IMR-90 (cell line): ENCODE results near the gene RGMA. TPM values are rescaled to one million over a fixed set of nuclear protein-coding genes. Genes with fewer than 3 reads are reported as not detected.

ENCODE experiments used
- ATAC-seq: fragments of 200-7000 bp; cut with Tn5 transposase; 2 replicates; pipeline ENCODE4 v1.9.1; 2020; ENCODE audit warnings: low read depth, mild to moderate bottlenecking, moderate library complexity
- BruUV-seq: library from RNA; stranded (reverse); fragments of 400-500 nt; replicated peaks from 2 replicates; lab custom pipeline; 2021; lab: Mats Ljungman, UMichigan
- CTCF ChIA-PET: fragments of 300-600 bp; formaldehyde crosslinking; extraction: SDS; loops from one replicate; lab custom pipeline; 2021; ENCODE audit warnings: antibody characterized with exemption; lab: Yijun Ruan, JAX
- POLR2A ChIA-PET: fragments of 300-600 bp; sonication (Branson Sonifier 250); formaldehyde crosslinking; loops from one replicate; lab custom pipeline; 2022; ENCODE audit warnings: antibody characterized with exemption; ENCODE audit not compliant: unreplicated experiment; lab: Charles Lee
- DNase-seq: peaks from one replicate; pipeline ENCODE4 v3.0.0; 2013
- H2AFZ ChIP-seq: replicated peaks from 2 replicates; pipeline ENCODE3; 2013; ENCODE audit warnings: low read length, mild to moderate bottlenecking; ENCODE audit not compliant: poor library complexity
- H2AK5ac ChIP-seq: 2 replicates; pipeline ENCODE4 v1.6.1; 2013; ENCODE audit warnings: low read depth, low read length, inconsistent platforms
- H2AK9ac ChIP-seq: replicated peaks from 2 replicates; pipeline ENCODE3; 2013; ENCODE audit warnings: mild to moderate bottlenecking, low read depth, low read length, moderate library complexity; ENCODE audit not compliant: poor library complexity
- H2BK120ac ChIP-seq: 2 replicates; pipeline ENCODE4 v1.6.1; 2013; ENCODE audit warnings: low read depth, low read length, inconsistent platforms
- H2BK15ac ChIP-seq: 3 replicates; pipeline ENCODE4 v1.6.1; 2013; ENCODE audit warnings: low read depth, low read length, inconsistent platforms
- H2BK20ac ChIP-seq: 2 replicates; pipeline ENCODE4 v1.6.1; 2013; ENCODE audit warnings: low read depth, mild to moderate bottlenecking, inconsistent platforms, low read length, moderate library complexity
- H2BK5ac ChIP-seq: 2 replicates; pipeline ENCODE4 v1.6.1; 2013; ENCODE audit warnings: mild to moderate bottlenecking, low read depth, low read length, inconsistent platforms; ENCODE audit not compliant: poor library complexity, severe bottlenecking
- H3K14ac ChIP-seq: replicated peaks from 2 replicates; pipeline ENCODE4 v1.6.1; 2013; ENCODE audit warnings: low read depth, low read length, inconsistent platforms
- H3K18ac ChIP-seq: 2 replicates; pipeline ENCODE4 v1.6.1; 2013; ENCODE audit warnings: low read depth, low read length, control low read depth
- H3K23ac ChIP-seq: 2 replicates; pipeline ENCODE4 v1.6.1; 2013; ENCODE audit warnings: low read depth, low read length, inconsistent platforms
- H3K27ac ChIP-seq: 2 replicates; pipeline ENCODE4 v1.5.1; 2013; ENCODE audit warnings: mild to moderate bottlenecking, control low read depth, low read length; ENCODE audit not compliant: insufficient read depth
- H3K27me3 ChIP-seq: 2 replicates; pipeline ENCODE4 v1.6.1; 2013; ENCODE audit warnings: low read length; ENCODE audit not compliant: control insufficient read depth, insufficient read depth
- H3K36me3 ChIP-seq: 2 replicates; pipeline ENCODE4 v1.6.1; 2013; ENCODE audit warnings: low read length, mixed read lengths; ENCODE audit not compliant: control insufficient read depth, insufficient read depth
- H3K4ac ChIP-seq: 2 replicates; pipeline ENCODE4 v1.6.1; 2013; ENCODE audit warnings: low read depth, low read length, inconsistent platforms
- H3K4me1 ChIP-seq: 2 replicates; pipeline ENCODE4 v1.6.1; 2013; ENCODE audit warnings: low read length, mixed read lengths; ENCODE audit not compliant: control insufficient read depth, insufficient read depth
- H3K4me2 ChIP-seq: 2 replicates; pipeline ENCODE4 v1.6.1; 2013; ENCODE audit warnings: low read depth, mild to moderate bottlenecking, control low read depth, low read length, moderate library complexity
- H3K4me3 ChIP-seq: 2 replicates; pipeline ENCODE4 v1.5.1; 2013; ENCODE audit warnings: low read depth, mild to moderate bottlenecking, control low read depth, low read length, moderate library complexity; ENCODE audit not compliant: insufficient read depth
- H3K56ac ChIP-seq: 2 replicates; pipeline ENCODE4 v1.6.1; 2013; ENCODE audit warnings: low read length, inconsistent platforms; ENCODE audit not compliant: insufficient read depth; ENCODE audit errors: extremely low read depth
- H3K79me1 ChIP-seq, 2 experiments: 2 replicates each; pipeline ENCODE4 v1.6.1; 2013; ENCODE audit warnings: low read length in 2 of 2, inconsistent platforms in 1 of 2, low read depth in 1 of 2
- H3K9ac ChIP-seq: 2 replicates; pipeline ENCODE4 v1.6.1; 2013; ENCODE audit warnings: low read depth, low read length, control low read depth
- H3K9me1 ChIP-seq: 2 replicates; pipeline ENCODE4 v1.6.1; 2013; ENCODE audit warnings: low read length, inconsistent platforms; ENCODE audit not compliant: insufficient read depth
- H3K9me3 ChIP-seq: 2 replicates; pipeline ENCODE4 v1.6.1; 2013; ENCODE audit warnings: low read length; ENCODE audit not compliant: control insufficient read depth, insufficient read depth
- H4K20me1 ChIP-seq: 2 replicates; pipeline ENCODE4 v1.6.1; 2013; ENCODE audit warnings: low read length, inconsistent platforms; ENCODE audit not compliant: insufficient read depth
- H4K5ac ChIP-seq: 2 replicates; pipeline ENCODE4 v1.6.1; 2013; ENCODE audit warnings: mild to moderate bottlenecking, low read depth, low read length, control low read depth
- H4K8ac ChIP-seq, 2 experiments: 2 replicates each; pipeline ENCODE4 v1.6.1; 2013; ENCODE audit warnings: low read depth in 2 of 2, low read length in 2 of 2, control low read depth in 1 of 2, inconsistent platforms in 1 of 2
- H4K91ac ChIP-seq: 2 replicates; pipeline ENCODE4 v1.6.1; 2013; ENCODE audit warnings: low read depth, low read length, inconsistent platforms; ENCODE audit not compliant: insufficient read depth
- CEBPB ChIP-seq: IDR thresholded peaks from 2 replicates; pipeline ENCODE4 v1.6.1; 2012; ENCODE audit warnings: low read depth, low read length, improper control_type of control experiment
- CHD1 ChIP-seq: IDR thresholded peaks from 2 replicates; pipeline ENCODE4 v1.6.1; 2012; ENCODE audit warnings: low read depth, low read length, improper control_type of control experiment
- ELK1 ChIP-seq: fragments of 150-350 bp; IDR thresholded peaks from 2 replicates; pipeline ENCODE4 v1.6.1; 2016; ENCODE audit warnings: low read depth, mild to moderate bottlenecking, low read length, moderate library complexity, borderline replicate concordance
- FOS ChIP-seq: fragments of 150-350 bp; IDR thresholded peaks from 2 replicates; pipeline ENCODE4 v1.6.1; 2016; ENCODE audit warnings: low read depth, low read length
- MAFK ChIP-seq: IDR thresholded peaks from 2 replicates; pipeline ENCODE4 v1.6.1; 2012; ENCODE audit warnings: low read depth, low read length, improper control_type of control experiment
- MAZ ChIP-seq: IDR thresholded peaks from 2 replicates; pipeline ENCODE4 v1.6.1; 2012; ENCODE audit warnings: low read depth, mild to moderate bottlenecking, low read length, improper control_type of control experiment, moderate library complexity, borderline replicate concordance
- MXI1 ChIP-seq: IDR thresholded peaks from 2 replicates; pipeline ENCODE4 v1.6.1; 2012; ENCODE audit warnings: low read depth, mild to moderate bottlenecking, low read length, moderate library complexity, borderline replicate concordance
- NFE2L2 ChIP-seq: fragments of 150-350 bp; IDR thresholded peaks from 2 replicates; pipeline ENCODE4 v1.6.1; 2016; ENCODE audit warnings: low read depth, mild to moderate bottlenecking, low read length
- RAD21 ChIP-seq: IDR thresholded peaks from 2 replicates; pipeline ENCODE4 v1.6.1; 2012; ENCODE audit warnings: low read length, improper control_type of control experiment
- RCOR1 ChIP-seq: IDR thresholded peaks from 2 replicates; pipeline ENCODE4 v1.6.1; 2012; ENCODE audit warnings: mild to moderate bottlenecking, low read length, improper control_type of control experiment; ENCODE audit not compliant: insufficient replicate concordance
- RFX5 ChIP-seq: IDR thresholded peaks from 2 replicates; pipeline ENCODE4 v1.8.0; 2012; ENCODE audit warnings: low read depth, mild to moderate bottlenecking, low read length, moderate library complexity
- SMC3 ChIP-seq: fragments of 150-350 bp; IDR thresholded peaks from 2 replicates; pipeline ENCODE4 v1.6.1; 2016; ENCODE audit warnings: low read depth, mild to moderate bottlenecking, antibody characterized with exemption, low read length, moderate library complexity
- USF2 ChIP-seq: fragments of 150-350 bp; IDR thresholded peaks from 2 replicates; pipeline ENCODE4 v1.6.1; 2017; ENCODE audit warnings: mild to moderate bottlenecking, antibody characterized with exemption, low read length, low read depth
- WGBS, 2 experiments: methylation state at CpG; one replicate each; pipeline versions ENCODE4 v1.1.5 to v1.1.7; 2013; ENCODE audit warnings: missing lambda C conversion rate in 2 of 2; ENCODE audit not compliant: insufficient read length in 1 of 2; ENCODE audit errors: extremely low coverage in 2 of 2; 5-methylcytosine and 5-hydroxymethylcytosine counted together
- dilution Hi-C: fragments of 300-500 bp; cut with HindIII; formaldehyde crosslinking; loops from one replicate; pipeline ENCODE4 v1.14.3; 2018; ENCODE audit warnings: low sequenced_read_pairs; ENCODE audit not compliant: unreplicated experiment
- in situ Hi-C: fragments of 300-500 bp; cut with MboI; formaldehyde crosslinking; loops from 3 replicates; pipeline ENCODE4 v1.14.3; 2019; ENCODE audit warnings: low sequenced_read_pairs, inconsistent platforms, mixed read lengths
- intact Hi-C: fragments of 100-400 bp; cut with micrococcal nuclease; formaldehyde crosslinking; loops from 2 replicates; pipeline ENCODE4 v1.10.0; 2022
- polyA plus RNA-seq, 3 experiments: library from polyadenylated mRNA; depleted of rRNA; stranded (reverse); fragments of >200 nt; gene quantifications; 2 replicates each; pipeline ENCODE4 v1.2.3, GENCODE V29; 2012; ENCODE audit warnings: low replicate concordance in 1 of 3
- total RNA-seq: library from RNA; depleted of rRNA; stranded (reverse); fragments of >200 nt; gene quantifications from 2 replicates; pipeline ENCODE4 v1.2.3, GENCODE V29; 2012

The RGMA gene
- total and polyA plus RNA-seq, 2 of the 4 experiments (the other 2 are of a cell fraction) = 0.18 to 0.26 TPM

- DNase-seq (no peak), ATAC-seq (no peak)
- no peak overlapping the region for H2AK9ac ChIP-seq
- no peak overlapping the region for H3K56ac ChIP-seq
- H3K4me2 ChIP-seq = no peak overlapping the region
- H3K4me3 ChIP-seq = no peak overlapping the region
- no peak overlapping the region for H3K18ac ChIP-seq
- ChIA-PET POLR2A (no interaction called here), CTCF (interaction anchor here (1.5 kb wide), 1 partner anchor 228 kb away, joined by 4 read pairs; no protein-coding TSS in a partner anchor)
- H2BK5ac ChIP-seq = no peak overlapping the region
- no peak overlapping the region for H2AK5ac ChIP-seq
- TF ChIP-seq MAFK = no peak
- TF ChIP-seq MXI1 = no peak
- no peak for TF ChIP-seq MAZ
- TF ChIP-seq NFE2L2 = no peak
- no peak for TF ChIP-seq RFX5
- TF ChIP-seq RCOR1 = no peak
- no peak for TF ChIP-seq SMC3
- no peak for TF ChIP-seq CHD1
- no peak for TF ChIP-seq RAD21
- TF ChIP-seq FOS = no peak
- no peak for TF ChIP-seq CEBPB
- no peak for TF ChIP-seq ELK1
- TF ChIP-seq USF2 = no peak
- H3K4ac ChIP-seq = no peak overlapping the region
- dilution Hi-C loops (no loop called here), in situ Hi-C loops (loop anchor here (10.0 kb wide), 1 partner anchor 231 kb away; no protein-coding TSS in a partner anchor), intact Hi-C loops (no loop called here)
- H4K5ac ChIP-seq = no peak overlapping the region
- no TSS peak for BruUV-seq
- H3K36me3 ChIP-seq = peaks cover 49% of the 10 kb centered on the region
- H4K20me1 ChIP-seq = peaks cover 53% of the 10 kb centered on the region
- no peak overlapping the region for H3K27ac ChIP-seq
- no peak overlapping the region for H2AFZ ChIP-seq
- H3K23ac ChIP-seq = no peak overlapping the region
- no peak overlapping the region for H2BK20ac ChIP-seq
- H3K27me3 ChIP-seq = no peaks in the 10 kb centered on the region
- no CpG with 5 or more reads among the region's 1 CpG for WGBS, 2 experiments
- no peaks in the 10 kb centered on the region for H3K9me3 ChIP-seq
- H4K8ac ChIP-seq = no peak overlapping the region
- peaks cover 34 to 54% of the 10 kb centered on the region in 2 experiments for H3K79me1 ChIP-seq
- H3K9me1 ChIP-seq = peaks cover 14% of the 10 kb centered on the region; the same call in 1 of the 2 replicates
- H2BK15ac ChIP-seq = no peak overlapping the region
- H3K4me1 ChIP-seq = peaks cover 22% of the 10 kb centered on the region
- no peak overlapping the region for H3K9ac ChIP-seq
- H2BK120ac ChIP-seq = no peak overlapping the region
- no peak overlapping the region for H3K14ac ChIP-seq
- H4K91ac ChIP-seq = no peak overlapping the region
Measured at GRCh38 chr15:93025625-93025982, 63.4 kb downstream of the RGMA start.
